ENCODE measurements around the gene SLC39A7.

SLC39A7 gene

GRCh38 chr6:33205191-33206026 lies 4.7 kb downstream of the SLC39A7 start:
- no peaks in the 10 kb centered on the region for H3K27me3 Mint-ChIP-seq
- peak overlapping the region; percentile 100 for H3K4me3 Mint-ChIP-seq
- H3K36me3 Mint-ChIP-seq = peaks cover 27% of the 10 kb centered on the region
- no peaks in the 10 kb centered on the region for H3K9me3 Mint-ChIP-seq
- H3K27ac Mint-ChIP-seq = peak overlapping the region; percentile 95
- peaks cover 67% of the 10 kb centered on the region for H3K4me1 Mint-ChIP-seq

- peak overlapping the region; percentile 100 for H3K4me3 Mint-ChIP-seq
- peaks cover 26% of the 10 kb centered on the region for H3K36me3 Mint-ChIP-seq
- H3K27ac Mint-ChIP-seq = peak overlapping the region; percentile 46
- no peaks in the 10 kb centered on the region for H3K27me3 Mint-ChIP-seq
- no peaks in the 10 kb centered on the region for H3K9me3 Mint-ChIP-seq
- peaks cover 62% of the 10 kb centered on the region for H3K4me1 Mint-ChIP-seq
Observed at GRCh38 chr6:33206027-33206863, 5.6 kb downstream of the SLC39A7 start.

GRCh38 chr6:33206864-33207551 lies 6.3 kb downstream of the SLC39A7 start:
- H3K4me3 Mint-ChIP-seq = peak overlapping the region; percentile 92
- no peak overlapping the region for H3K27ac Mint-ChIP-seq
- no peaks in the 10 kb centered on the region for H3K9me3 Mint-ChIP-seq
- peaks cover 55% of the 10 kb centered on the region for H3K4me1 Mint-ChIP-seq
- no peaks in the 10 kb centered on the region for H3K27me3 Mint-ChIP-seq
- H3K36me3 Mint-ChIP-seq = peaks cover 27% of the 10 kb centered on the region

GRCh38 chr6:33207552-33208090 lies 7.0 kb downstream of the SLC39A7 start:
- H3K27ac Mint-ChIP-seq = peak overlapping the region; percentile 93
- H3K27me3 Mint-ChIP-seq = no peaks in the 10 kb centered on the region
- H3K36me3 Mint-ChIP-seq = peaks cover 24% of the 10 kb centered on the region
- H3K9me3 Mint-ChIP-seq = no peaks in the 10 kb centered on the region
- peaks cover 52% of the 10 kb centered on the region for H3K4me1 Mint-ChIP-seq
- H3K4me3 Mint-ChIP-seq = peak overlapping the region; percentile 92

- H3K27me3 Mint-ChIP-seq = no peaks in the 10 kb centered on the region
- H3K4me1 Mint-ChIP-seq = peaks cover 52% of the 10 kb centered on the region
- H3K36me3 Mint-ChIP-seq = peaks cover 17% of the 10 kb centered on the region
- H3K9me3 Mint-ChIP-seq = no peaks in the 10 kb centered on the region
- peak within 1 kb of the TSS; percentile 93 for H3K27ac Mint-ChIP-seq
- H3K4me3 Mint-ChIP-seq = peak within 1 kb of the TSS; percentile 92
Observed at GRCh38 chr6:33208091-33208967, 7.7 kb downstream of the SLC39A7 start, which contains the start of gene RING1. TSS of gene RING1 (plus strand) at chr6:33208500. CDS start at chr6:33208823, 323 bp downstream.

- H3K36me3 Mint-ChIP-seq = peaks cover 13% of the 10 kb centered on the region
- H3K9me3 Mint-ChIP-seq = no peaks in the 10 kb centered on the region
- peak overlapping the region; percentile 55 for H3K27ac Mint-ChIP-seq
- peaks cover 52% of the 10 kb centered on the region for H3K4me1 Mint-ChIP-seq
- H3K4me3 Mint-ChIP-seq = peak overlapping the region; percentile 20
- peaks cover 1% of the 10 kb centered on the region for H3K27me3 Mint-ChIP-seq
Observed at GRCh38 chr6:33209856-33210255, 9.2 kb downstream of the SLC39A7 start.

GRCh38 chr6:33211136-33211535 lies 10.5 kb downstream of the SLC39A7 start:
- peaks cover 39% of the 10 kb centered on the region for H3K4me1 Mint-ChIP-seq
- no peak overlapping the region for H3K4me3 Mint-ChIP-seq
- no peaks in the 10 kb centered on the region for H3K9me3 Mint-ChIP-seq
- H3K36me3 Mint-ChIP-seq = peaks cover 11% of the 10 kb centered on the region
- no peak overlapping the region for H3K27ac Mint-ChIP-seq
- H3K27me3 Mint-ChIP-seq = peaks cover 1% of the 10 kb centered on the region

GRCh38 chr6:33211666-33212422 lies 11.2 kb downstream of the SLC39A7 start:
- Mint-ChIP-seq H3K27me3 (peaks cover 1% of the 10 kb centered on the region), H3K36me3 (peaks cover 11% of the 10 kb centered on the region), H3K27ac (no peak overlapping the region), H3K4me1 (peaks cover 36% of the 10 kb centered on the region), H3K4me3 (no peak overlapping the region), H3K9me3 (no peaks in the 10 kb centered on the region)

- H3K36me3 Mint-ChIP-seq = peaks cover 11% of the 10 kb centered on the region
- peak overlapping the region; percentile 87 for H3K27ac Mint-ChIP-seq
- peaks cover 36% of the 10 kb centered on the region for H3K4me1 Mint-ChIP-seq
- no peaks in the 10 kb centered on the region for H3K9me3 Mint-ChIP-seq
- peaks cover 1% of the 10 kb centered on the region for H3K27me3 Mint-ChIP-seq
- H3K4me3 Mint-ChIP-seq = peak overlapping the region; percentile 83
Observed at GRCh38 chr6:33212857-33213165, 12.1 kb downstream of the SLC39A7 start.

- peaks cover 11% of the 10 kb centered on the region for H3K36me3 Mint-ChIP-seq
- H3K27me3 Mint-ChIP-seq = peaks cover 1% of the 10 kb centered on the region
- H3K9me3 Mint-ChIP-seq = no peaks in the 10 kb centered on the region
- H3K4me1 Mint-ChIP-seq = peaks cover 36% of the 10 kb centered on the region
- H3K4me3 Mint-ChIP-seq = peak overlapping the region; percentile 83
- H3K27ac Mint-ChIP-seq = no peak overlapping the region
Observed at GRCh38 chr6:33213166-33213988, 12.7 kb downstream of the SLC39A7 start.

- H3K4me1 Mint-ChIP-seq = peaks cover 32% of the 10 kb centered on the region
- peak overlapping the region; percentile 83 for H3K4me3 Mint-ChIP-seq
- peaks cover 1% of the 10 kb centered on the region for H3K27me3 Mint-ChIP-seq
Observed at GRCh38 chr6:33213989-33214335, 13.3 kb downstream of the SLC39A7 start.

GRCh38 chr6:33215271-33216116 lies 14.8 kb downstream of the SLC39A7 start:
- Mint-ChIP-seq H3K27me3 (peaks cover 2% of the 10 kb centered on the region), H3K9me3 (no peaks in the 10 kb centered on the region), H3K27ac (peak overlapping the region; percentile 65), H3K36me3 (peaks cover 4% of the 10 kb centered on the region), H3K4me1 (peaks cover 21% of the 10 kb centered on the region), H3K4me3 (no peak overlapping the region)

More at GRCh38 chr6:33213989-33214335, 13.3 kb downstream of the SLC39A7 start:
- Mint-ChIP-seq H3K36me3 (peaks cover 11% of the 10 kb centered on the region), H3K9me3 (no peaks in the 10 kb centered on the region), H3K27ac (no peak overlapping the region)

Data from activated naive CD4-positive, alpha-beta T cell treated with anti-CD3 and anti-CD28 coated beads, Interleukin-2, amount 50 U/mL, for 24 hours (primary cell).